Activated T-cell treated with anti-CD3 and anti-CD28 coated beads, Interleukin-2, amount 50 U/mL, for 4 hours (primary cell): Measurements from ENCODE around the gene IFITM5. TPM values are rescaled to one million over a fixed set of nuclear protein-coding genes. Genes with fewer than 3 reads are reported as not detected.
A peak's percentile ranks its signal among the peaks of the same experiment; 100 is the strongest.
"Not testable (repeated sequence)": the region's sequence is repeated elsewhere in the genome, so short reads cannot be mapped to it uniquely, and the experiment has no call there.

Source experiments
- ATAC-seq, 2 donors: fragments of 200-7000 bp; cut with Tn5 transposase; one replicate each; pipeline ENCODE4 v1.10.0; 2021
- DNase-seq: peaks from one replicate; pipeline ENCODE4 v3.0.0-alpha.2; 2020
- H3K27me3 Mint-ChIP-seq: one replicate; pipeline ENCODE4 v1.8.0; 2021; ENCODE audit warnings: low read depth, mixed read lengths
- H3K36me3 Mint-ChIP-seq: one replicate; pipeline ENCODE4 v1.8.0; 2022; ENCODE audit warnings: mixed read lengths; ENCODE audit not compliant: insufficient read depth
- H3K4me1 Mint-ChIP-seq: one replicate; pipeline ENCODE4 v1.8.0; 2021; ENCODE audit warnings: low read depth, mixed read lengths
- H3K4me3 Mint-ChIP-seq: one replicate; pipeline ENCODE4 v1.8.0; 2021; ENCODE audit warnings: mild to moderate bottlenecking, moderate library complexity, mixed read lengths
- H3K9me3 Mint-ChIP-seq: one replicate; pipeline ENCODE4 v1.8.0; 2021; ENCODE audit warnings: mixed read lengths
- total RNA-seq, 3 donors: library from RNA; stranded (reverse); gene quantifications; one replicate each; pipeline ENCODE4 v1.2.1, GENCODE V29; 2021

IFITM5 gene
- total RNA-seq, 3 donors from 2014 or later: not detected

- H3K27me3 Mint-ChIP-seq, H3K9me3 Mint-ChIP-seq, ATAC-seq, DNase-seq, H3K36me3 Mint-ChIP-seq: not testable (repeated sequence)
- peak overlapping the region; percentile 93 for H3K4me3 Mint-ChIP-seq
- peaks cover 54% of the 10 kb centered on the region for H3K4me1 Mint-ChIP-seq
Observed at GRCh38 chr11:309979-310572, 10.8 kb upstream of the IFITM5 start.

- not testable (repeated sequence) for H3K36me3 Mint-ChIP-seq, H3K9me3 Mint-ChIP-seq
- H3K4me1 Mint-ChIP-seq: peaks cover 55% of the 10 kb centered on the region
Observed at GRCh38 chr11:308740-309665, 9.7 kb upstream of the IFITM5 start.

GRCh38 chr11:307766-308708, 8.7 kb upstream of the IFITM5 start, which contains the start of gene IFITM2:
Gene IFITM2 (plus strand): TSS chr11:307816. CDS start chr11:308193, 377 bp downstream.
- not testable (repeated sequence) for H3K9me3 Mint-ChIP-seq, H3K36me3 Mint-ChIP-seq, DNase-seq, H3K27me3 Mint-ChIP-seq
- ATAC-seq: peak; percentile 25 to 32
- Mint-ChIP-seq H3K4me1 (peaks cover 52% of the 10 kb centered on the region), H3K4me3 (peak within 1 kb of the TSS; percentile 93)

More at GRCh38 chr11:308740-309665, 9.7 kb upstream of the IFITM5 start:
- not testable (repeated sequence) for H3K27me3 Mint-ChIP-seq, DNase-seq
- peak; percentile 5 to 7 for ATAC-seq
- H3K4me3 Mint-ChIP-seq: peak overlapping the region; percentile 93

GRCh38 chr11:306645-307371, 7.5 kb upstream of the IFITM5 start:
- ATAC-seq (no peak), DNase-seq (no peak)
- H3K36me3 Mint-ChIP-seq: peaks cover 4% of the 10 kb centered on the region
- H3K27me3 Mint-ChIP-seq: no peaks in the 10 kb centered on the region
- peaks cover 48% of the 10 kb centered on the region for H3K4me1 Mint-ChIP-seq
- H3K4me3 Mint-ChIP-seq: peak overlapping the region; percentile 93
- H3K9me3 Mint-ChIP-seq: no peaks in the 10 kb centered on the region

- no peaks in the 10 kb centered on the region for H3K27me3 Mint-ChIP-seq
- ATAC-seq (no peak), DNase-seq (no peak)
- H3K9me3 Mint-ChIP-seq: no peaks in the 10 kb centered on the region
- H3K4me1 Mint-ChIP-seq: peaks cover 45% of the 10 kb centered on the region
- peaks cover 4% of the 10 kb centered on the region for H3K36me3 Mint-ChIP-seq
- no peak overlapping the region for H3K4me3 Mint-ChIP-seq
Observed at GRCh38 chr11:305844-306211, 6.5 kb upstream of the IFITM5 start.

GRCh38 chr11:304915-305843, 5.9 kb upstream of the IFITM5 start:
- ATAC-seq (no peak), DNase-seq (peak; percentile 59)
- H3K4me3 Mint-ChIP-seq: no peak overlapping the region
- H3K4me1 Mint-ChIP-seq: peaks cover 51% of the 10 kb centered on the region
- H3K9me3 Mint-ChIP-seq: no peaks in the 10 kb centered on the region
- H3K27me3 Mint-ChIP-seq: peaks cover 5% of the 10 kb centered on the region
- peaks cover 4% of the 10 kb centered on the region for H3K36me3 Mint-ChIP-seq

GRCh38 chr11:304061-304506, 4.8 kb upstream of the IFITM5 start:
- H3K4me1 Mint-ChIP-seq: peaks cover 45% of the 10 kb centered on the region
- ATAC-seq (no peak), DNase-seq (no peak)
- no peaks in the 10 kb centered on the region for H3K36me3 Mint-ChIP-seq
- peaks cover 8% of the 10 kb centered on the region for H3K27me3 Mint-ChIP-seq
- no peak overlapping the region for H3K4me3 Mint-ChIP-seq
- H3K9me3 Mint-ChIP-seq: no peaks in the 10 kb centered on the region

- peaks cover 45% of the 10 kb centered on the region for H3K4me1 Mint-ChIP-seq
- no peak overlapping the region for H3K4me3 Mint-ChIP-seq
- no peak for ATAC-seq
- no peaks in the 10 kb centered on the region for H3K9me3 Mint-ChIP-seq
- H3K36me3 Mint-ChIP-seq: no peaks in the 10 kb centered on the region
- H3K27me3 Mint-ChIP-seq: peaks cover 8% of the 10 kb centered on the region
- DNase-seq: no peak
Observed at GRCh38 chr11:303363-303762, 4.0 kb upstream of the IFITM5 start.

- peak in 1 of 2 donors; percentile 24 for ATAC-seq
- no peak for DNase-seq
- Mint-ChIP-seq H3K27me3 (peaks cover 8% of the 10 kb centered on the region), H3K4me3 (no peak overlapping the region), H3K9me3 (no peaks in the 10 kb centered on the region), H3K36me3 (no peaks in the 10 kb centered on the region), H3K4me1 (peaks cover 42% of the 10 kb centered on the region)
Observed at GRCh38 chr11:299951-300735, 817 bp upstream of the IFITM5 start.

- Mint-ChIP-seq H3K36me3 (no peaks in the 10 kb centered on the region), H3K4me1 (peaks cover 37% of the 10 kb centered on the region), H3K27me3 (peaks cover 8% of the 10 kb centered on the region), H3K4me3 (no peak overlapping the region), H3K9me3 (no peaks in the 10 kb centered on the region)
- no peak for ATAC-seq
- peak; percentile 19 for DNase-seq
Observed at GRCh38 chr11:298406-299065, 790 bp downstream of the IFITM5 start.

- ATAC-seq (peak; percentile 23 to 38), DNase-seq (peak; percentile 19)
- Mint-ChIP-seq H3K4me3 (no peak overlapping the region), H3K9me3 (no peaks in the 10 kb centered on the region), H3K4me1 (peaks cover 32% of the 10 kb centered on the region), H3K36me3 (no peaks in the 10 kb centered on the region), H3K27me3 (peaks cover 8% of the 10 kb centered on the region)
Observed at GRCh38 chr11:297586-298405, 1.5 kb downstream of the IFITM5 start.
